Esophagus squamous epithelium (tissue), 4 donors: Measurements from ENCODE around the gene KIR3DL1.
"Not testable (repeated sequence)": the region's sequence is repeated elsewhere in the genome, so short reads cannot be mapped to it uniquely, and the experiment has no call there.

Source experiments
- POLR2A ChIP-seq, 4 donors: fragments of 450-650 bp; IDR thresholded peaks; one replicate each; pipeline ENCODE4 v1.6.1; 2017; ENCODE audit warnings: antibody characterized with exemption in 4 of 4, mild to moderate bottlenecking in 4 of 4, moderate library complexity in 3 of 4
- TF ChIP-seq, protein P1 (sequence below), 6 experiments: fragments of 450-650 bp in 4 of 6; fragments of 200-600 bp in 2 of 6; sonication (generic) in 2 of 6; IDR thresholded peaks; one replicate each; pipeline ENCODE4 v1.5.1; 2016 to 2019; ENCODE audit warnings: antibody characterized with exemption in 6 of 6, mild to moderate bottlenecking in 4 of 6, moderate library complexity in 4 of 6

DNA sequence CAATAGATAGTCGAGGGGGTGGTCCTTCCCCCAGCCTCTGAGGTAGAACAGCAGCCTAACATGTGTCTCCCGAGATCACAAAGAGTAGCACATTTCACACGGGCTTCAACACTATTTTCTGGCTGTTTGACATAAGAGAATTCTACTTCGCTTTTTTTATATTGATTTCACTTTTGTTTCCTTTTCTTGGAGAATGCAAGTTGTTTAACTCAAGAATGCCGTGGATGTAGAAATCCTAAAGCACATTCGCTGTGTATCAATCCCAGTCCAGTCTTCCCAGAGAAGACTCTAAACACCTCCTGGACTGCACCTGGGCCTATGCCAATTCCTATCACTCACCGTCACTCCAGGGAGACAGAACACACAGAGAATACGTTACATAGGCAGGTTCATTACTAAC, 11.8 kb downstream of the KIR3DL1 start:
- TF ChIP-seq, protein P1, sequence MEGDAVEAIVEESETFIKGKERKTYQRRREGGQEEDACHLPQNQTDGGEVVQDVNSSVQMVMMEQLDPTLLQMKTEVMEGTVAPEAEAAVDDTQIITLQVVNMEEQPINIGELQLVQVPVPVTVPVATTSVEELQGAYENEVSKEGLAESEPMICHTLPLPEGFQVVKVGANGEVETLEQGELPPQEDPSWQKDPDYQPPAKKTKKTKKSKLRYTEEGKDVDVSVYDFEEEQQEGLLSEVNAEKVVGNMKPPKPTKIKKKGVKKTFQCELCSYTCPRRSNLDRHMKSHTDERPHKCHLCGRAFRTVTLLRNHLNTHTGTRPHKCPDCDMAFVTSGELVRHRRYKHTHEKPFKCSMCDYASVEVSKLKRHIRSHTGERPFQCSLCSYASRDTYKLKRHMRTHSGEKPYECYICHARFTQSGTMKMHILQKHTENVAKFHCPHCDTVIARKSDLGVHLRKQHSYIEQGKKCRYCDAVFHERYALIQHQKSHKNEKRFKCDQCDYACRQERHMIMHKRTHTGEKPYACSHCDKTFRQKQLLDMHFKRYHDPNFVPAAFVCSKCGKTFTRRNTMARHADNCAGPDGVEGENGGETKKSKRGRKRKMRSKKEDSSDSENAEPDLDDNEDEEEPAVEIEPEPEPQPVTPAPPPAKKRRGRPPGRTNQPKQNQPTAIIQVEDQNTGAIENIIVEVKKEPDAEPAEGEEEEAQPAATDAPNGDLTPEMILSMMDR (IDR thresholded peaks at IDR 0.05): not testable (repeated sequence)
- TF ChIP-seq POLR2A (IDR thresholded peaks at IDR 0.05): not testable (repeated sequence)
